HG03064 (cell line): Measurements from ENCODE around the gene COQ2.
A peak's percentile ranks its signal among the peaks of the same experiment; 100 is the strongest.

Experiments
- ATAC-seq: cut with Tn5 transposase; IDR thresholded peaks from one replicate; pipeline ENCODE4 v1.9.1; 2021; ENCODE audit warnings: low read depth; ENCODE audit not compliant: unreplicated experiment

COQ2 gene

GRCh38 chr4:83219344-83220331, 65.0 kb downstream of the COQ2 start:
- no peak for ATAC-seq

GRCh38 chr4:83217721-83218522, 66.7 kb downstream of the COQ2 start:
- peak; percentile 77 for ATAC-seq

GRCh38 chr4:83216959-83217683, 67.5 kb downstream of the COQ2 start:
- ATAC-seq: no peak

- no peak for ATAC-seq
Measured at GRCh38 chr4:83214079-83214478, 70.5 kb downstream of the COQ2 start.
